ENCODE results near the gene MINK1.

- TF ChIP-seq CTCF (conservative IDR thresholded peaks at IDR 0.05): no peak
- TF ChIP-seq EZH2 (IDR thresholded peaks at IDR 0.05; ENCODE audit: low read depth): no peak
These were observed 102.5 kb downstream of the MINK1 start for GRCh38 chr17:4935650-4936049.

All from PC-9 (cell line).